Smooth muscle cell (in vitro differentiated cells): ENCODE measurements around the gene DKC1. TPM values are rescaled to one million over a fixed set of nuclear protein-coding genes. Genes with fewer than 3 reads are reported as not detected.

Experiments
- DNase-seq: peaks from one replicate; lab custom pipeline; 2025; ENCODE audit not compliant: unreplicated experiment; lab: John Stamatoyannopoulos, UW
- H2AFZ ChIP-seq: fragments of 200-600 bp; sonication (generic); 2 replicates; pipeline ENCODE4 v1.6.0; 2016; ENCODE audit warnings: antibody characterized with exemption, low read depth, mild to moderate bottlenecking
- H3F3A ChIP-seq: fragments of 200-600 bp; sonication (generic); 2 replicates; pipeline ENCODE4 v1.6.0; 2017; ENCODE audit warnings: antibody characterized with exemption, low read depth
- H3K27ac ChIP-seq: fragments of 200-600 bp; sonication (generic); 2 replicates; pipeline ENCODE4 v1.5.1; 2016; ENCODE audit warnings: low read depth, mild to moderate bottlenecking
- H3K27me3 ChIP-seq: fragments of 200-600 bp; sonication (generic); 2 replicates; pipeline ENCODE4 v1.6.1; 2016; ENCODE audit warnings: low read depth, mild to moderate bottlenecking
- H3K36me3 ChIP-seq: fragments of 200-600 bp; sonication (generic); 2 replicates; pipeline ENCODE4 v1.5.1; 2016; ENCODE audit warnings: low read depth
- H3K4me1 ChIP-seq: fragments of 200-600 bp; sonication (generic); 2 replicates; pipeline ENCODE4 v1.5.1; 2016; ENCODE audit warnings: low read depth
- H3K4me2 ChIP-seq: fragments of 200-600 bp; sonication (generic); 2 replicates; pipeline ENCODE4 v1.6.0; 2016; ENCODE audit warnings: mild to moderate bottlenecking
- H3K4me3 ChIP-seq: fragments of 200-600 bp; sonication (generic); 2 replicates; pipeline ENCODE4 v1.5.1; 2016; ENCODE audit warnings: mild to moderate bottlenecking
- H3K79me2 ChIP-seq: fragments of 200-600 bp; sonication (generic); 2 replicates; pipeline ENCODE4 v1.6.0; 2016; ENCODE audit warnings: low read depth, mild to moderate bottlenecking
- H3K9ac ChIP-seq: fragments of 200-600 bp; sonication (generic); 2 replicates; pipeline ENCODE4 v1.6.0; 2016; ENCODE audit warnings: low read depth
- H3K9me3 ChIP-seq: fragments of 200-600 bp; sonication (generic); replicated peaks from 2 replicates; pipeline ENCODE4 v1.5.1; 2016; ENCODE audit warnings: low read depth
- H4K20me1 ChIP-seq: fragments of 200-600 bp; sonication (generic); 2 replicates; pipeline ENCODE4 v1.6.0; 2016; ENCODE audit warnings: low read depth
- CTCF ChIP-seq: fragments of 200-600 bp; sonication (generic); IDR thresholded peaks from 2 replicates; pipeline ENCODE4 v1.5.1; 2017; ENCODE audit warnings: borderline replicate concordance, mild to moderate bottlenecking, antibody characterized with exemption; ENCODE audit not compliant: insufficient read depth, poor library complexity, severe bottlenecking
- WGBS: methylation state at CpG from one replicate; pipeline ENCODE4 v1.1.7; 2016; ENCODE audit warnings: low lambda C conversion rate; 5-methylcytosine and 5-hydroxymethylcytosine counted together
- polyA plus RNA-seq: library from polyadenylated mRNA; unstranded; fragments of >200 nt; fragmentation: Nextera tagmentation; extraction: Ambion mirVana; gene quantifications from 2 replicates; pipeline ENCODE4 v1.2.1, GENCODE V29; 2016
- total RNA-seq: library from RNA; depleted of rRNA; stranded (reverse); fragments of >200 nt; gene quantifications from 2 replicates; pipeline ENCODE4 v1.2.3, GENCODE V29; 2014

Gene DKC1
- total and polyA plus RNA-seq, 2 experiments from 2014 or later = 18.7 to 35.1 TPM

GRCh38 chrX:154806837-154807501 is 44.3 kb downstream of the DKC1 start:
- Histone ChIP-seq H3K27me3 (no peaks in the 10 kb centered on the region), H3K4me2 (no peak overlapping the region), H2AFZ (no peak overlapping the region), H3K79me2 (no peaks in the 10 kb centered on the region), H3K27ac (no peak overlapping the region), H3K36me3 (no peaks in the 10 kb centered on the region), H4K20me1 (no peaks in the 10 kb centered on the region), H3K9me3 (peaks cover 2% of the 10 kb centered on the region), H3F3A (no peaks in the 10 kb centered on the region), H3K4me1 (no peaks in the 10 kb centered on the region), H3K9ac (no peak overlapping the region), H3K4me3 (no peak overlapping the region)
- no peak for DNase-seq
- TF ChIP-seq CTCF = no peak
- WGBS = 70% methylated on average over 5 of the region's 5 CpGs

DNA sequence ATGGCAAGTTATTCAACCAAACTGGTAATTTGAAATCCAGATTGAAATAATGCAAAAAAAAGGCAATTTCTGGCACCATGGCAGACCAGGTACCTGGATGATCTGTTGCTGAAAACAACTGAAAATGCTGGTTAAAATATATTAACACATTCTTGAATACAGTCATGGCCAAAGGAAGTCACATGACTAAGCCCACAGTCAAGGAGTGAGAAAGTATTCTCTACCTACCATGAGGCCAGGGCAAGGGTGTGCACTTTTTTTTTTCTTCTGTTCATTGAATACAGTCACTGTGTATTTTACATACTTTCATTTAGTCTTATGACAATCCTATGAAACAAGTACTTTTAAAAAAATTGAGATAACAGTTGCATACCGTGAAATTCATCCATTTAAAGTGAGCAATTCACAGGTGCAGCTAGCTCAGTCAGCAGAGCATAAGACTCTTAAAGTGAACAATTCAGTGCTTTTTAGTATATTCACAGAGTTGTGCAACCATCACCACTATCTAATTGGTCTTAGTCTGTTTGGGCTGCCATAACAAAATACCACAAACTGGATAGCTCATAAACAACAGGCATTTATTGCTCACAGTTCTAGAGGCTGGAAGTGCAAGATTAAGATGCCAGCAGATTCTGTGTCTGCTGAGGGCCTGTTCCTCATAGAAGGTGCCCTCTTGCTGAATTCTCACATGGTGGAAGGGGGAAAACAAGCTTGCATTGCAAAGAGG is 47.4 kb downstream of the DKC1 start:
- no peaks in the 10 kb centered on the region for H3K9me3 ChIP-seq
- no peak for DNase-seq
- TF ChIP-seq CTCF = no peak

DNA sequence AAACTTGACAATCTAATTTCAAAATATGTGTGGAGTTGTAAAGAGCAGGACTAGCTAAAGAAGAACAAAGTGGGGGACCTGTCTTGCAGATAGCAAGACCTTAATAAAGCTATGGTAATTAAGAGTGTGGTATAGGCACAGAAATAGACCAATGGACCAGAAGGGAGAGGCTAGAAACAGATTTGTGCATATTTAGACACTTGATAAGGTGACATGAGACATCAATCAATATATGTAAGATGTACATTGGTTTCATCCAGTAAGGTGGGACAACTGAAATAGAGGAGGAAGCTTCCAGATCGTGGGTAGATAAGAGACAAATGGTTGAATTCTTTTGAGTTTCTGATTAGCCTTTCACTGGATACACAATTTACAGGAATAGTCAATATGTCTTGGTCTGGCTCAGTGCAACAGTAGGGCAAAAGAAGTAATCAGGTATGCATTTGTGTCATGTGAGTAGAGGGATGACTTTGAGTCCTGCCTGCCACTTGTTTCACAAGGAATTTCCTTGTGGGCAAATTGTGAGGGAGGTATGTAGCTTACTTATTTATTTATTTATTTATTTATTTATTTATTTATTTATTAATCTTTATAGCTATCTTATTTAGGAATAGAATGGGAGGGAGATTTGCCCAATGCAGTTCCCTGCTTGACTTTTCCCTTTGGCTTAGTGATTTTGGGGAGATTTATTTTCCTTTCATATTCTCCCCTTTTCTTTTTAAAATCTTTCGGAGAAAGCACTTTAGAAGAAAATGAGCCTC is 49.9 kb downstream of the DKC1 start:
- Histone ChIP-seq H3K9ac (no peak overlapping the region), H3F3A (no peaks in the 10 kb centered on the region), H2AFZ (no peak overlapping the region), H4K20me1 (no peaks in the 10 kb centered on the region), H3K9me3 (no peaks in the 10 kb centered on the region), H3K27me3 (no peaks in the 10 kb centered on the region), H3K4me3 (no peak overlapping the region), H3K4me1 (no peaks in the 10 kb centered on the region), H3K27ac (no peak overlapping the region), H3K4me2 (no peak overlapping the region), H3K36me3 (no peaks in the 10 kb centered on the region), H3K79me2 (no peaks in the 10 kb centered on the region)
- TF ChIP-seq CTCF = no peak
- no peak for DNase-seq
- WGBS = 76% methylated on average over 2 of the region's 2 CpGs

More for the DNA sequence above, 47.4 kb downstream of the DKC1 start:
- Histone ChIP-seq H3K36me3 (no peaks in the 10 kb centered on the region), H3K27ac (no peak overlapping the region), H3K79me2 (no peaks in the 10 kb centered on the region), H3K9ac (no peak overlapping the region), H3K4me1 (no peaks in the 10 kb centered on the region), H3K4me3 (no peak overlapping the region), H3F3A (no peaks in the 10 kb centered on the region), H3K27me3 (no peaks in the 10 kb centered on the region), H2AFZ (no peak overlapping the region), H3K4me2 (no peak overlapping the region), H4K20me1 (no peaks in the 10 kb centered on the region)
- 72% methylated on average over 1 of the region's 1 CpG for WGBS
